ENCODE measurements around the gene SOX6.
A peak's percentile ranks its signal among the peaks of the same experiment; 100 is the strongest.

Gene SOX6

DNA sequence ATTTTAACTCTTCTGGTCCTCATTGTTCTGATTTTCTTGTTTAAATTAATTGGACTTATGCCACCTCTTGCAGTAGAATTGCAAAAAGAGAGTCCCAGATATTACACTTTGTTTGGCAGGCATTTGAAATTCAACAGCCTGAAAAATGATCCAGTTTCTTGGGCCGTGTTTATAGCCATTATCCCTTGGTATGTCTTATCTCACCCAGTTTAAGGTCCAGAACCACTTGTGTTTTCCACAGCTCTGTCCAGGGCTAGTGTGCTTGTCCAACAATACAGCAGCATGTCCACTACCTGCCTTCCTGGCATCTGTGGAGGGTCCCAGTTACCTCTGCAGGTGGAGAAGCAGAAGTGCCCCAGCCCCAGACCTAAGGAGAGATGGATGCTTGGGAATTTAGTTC, 397.4 kb downstream of the SOX6 start:
- no peak for DNase-seq (ENCODE audit: low spot score)

GRCh38 chr11:15957234-15957633, 399.1 kb downstream of the SOX6 start:
- no peak for DNase-seq (ENCODE audit: low spot score)

- no peak for DNase-seq (ENCODE audit: low spot score)
Observed at GRCh38 chr11:15956302-15956701, 400.0 kb downstream of the SOX6 start.

DNA sequence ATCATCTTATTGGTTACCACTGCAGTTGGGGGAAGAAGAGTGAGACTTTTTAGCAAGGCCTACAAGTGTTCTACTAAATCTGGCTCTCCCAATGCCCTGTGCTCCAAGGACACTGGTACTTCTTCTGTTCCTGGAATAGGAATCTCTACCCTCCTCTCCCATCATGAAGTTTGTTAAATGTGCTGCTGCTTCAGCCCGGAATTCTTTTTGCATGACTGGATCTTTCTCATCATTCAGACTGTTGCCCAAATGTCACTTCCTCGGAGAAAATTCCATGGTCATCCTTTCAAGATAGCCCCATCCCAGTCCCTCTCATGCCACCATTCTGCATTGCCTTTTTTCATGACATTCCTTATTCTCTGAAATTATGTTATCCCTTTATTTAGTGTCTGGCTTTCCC, 400.8 kb downstream of the SOX6 start:
- DNase-seq (ENCODE audit: low spot score): no peak

- no peak for DNase-seq (ENCODE audit: low spot score)
Observed at GRCh38 chr11:15947681-15948648, 408.4 kb downstream of the SOX6 start.

GRCh38 chr11:15945726-15946125, 410.6 kb downstream of the SOX6 start:
- no peak for DNase-seq (ENCODE audit: low spot score)

GRCh38 chr11:15944460-15944859, 411.9 kb downstream of the SOX6 start:
- DNase-seq (ENCODE audit: low spot score): no peak

GRCh38 chr11:15943418-15944197, 412.7 kb downstream of the SOX6 start:
- no peak for DNase-seq (ENCODE audit: low spot score)

GRCh38 chr11:15942936-15943335, 413.4 kb downstream of the SOX6 start:
- DNase-seq (ENCODE audit: low spot score): no peak

DNA sequence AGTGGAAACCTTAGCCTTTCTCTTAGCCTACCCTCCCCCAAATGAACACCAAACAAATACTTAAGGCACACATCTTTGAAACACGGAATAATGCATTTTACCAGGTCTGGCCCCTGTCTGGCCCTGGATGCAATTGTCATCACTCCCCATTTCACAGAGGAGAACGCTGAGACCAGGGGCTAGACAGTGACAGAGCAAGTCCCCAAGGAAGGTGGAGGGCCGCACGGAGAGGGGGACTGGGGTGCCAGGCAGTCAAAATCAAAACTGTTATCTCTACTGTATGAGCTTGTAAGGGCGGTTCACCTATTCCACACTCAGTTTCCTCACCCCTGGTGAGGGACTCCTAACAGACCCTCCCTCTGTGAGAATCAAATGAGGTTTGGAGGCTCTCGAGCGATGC, 414.2 kb downstream of the SOX6 start:
- no peak for DNase-seq (ENCODE audit: low spot score)

DNA sequence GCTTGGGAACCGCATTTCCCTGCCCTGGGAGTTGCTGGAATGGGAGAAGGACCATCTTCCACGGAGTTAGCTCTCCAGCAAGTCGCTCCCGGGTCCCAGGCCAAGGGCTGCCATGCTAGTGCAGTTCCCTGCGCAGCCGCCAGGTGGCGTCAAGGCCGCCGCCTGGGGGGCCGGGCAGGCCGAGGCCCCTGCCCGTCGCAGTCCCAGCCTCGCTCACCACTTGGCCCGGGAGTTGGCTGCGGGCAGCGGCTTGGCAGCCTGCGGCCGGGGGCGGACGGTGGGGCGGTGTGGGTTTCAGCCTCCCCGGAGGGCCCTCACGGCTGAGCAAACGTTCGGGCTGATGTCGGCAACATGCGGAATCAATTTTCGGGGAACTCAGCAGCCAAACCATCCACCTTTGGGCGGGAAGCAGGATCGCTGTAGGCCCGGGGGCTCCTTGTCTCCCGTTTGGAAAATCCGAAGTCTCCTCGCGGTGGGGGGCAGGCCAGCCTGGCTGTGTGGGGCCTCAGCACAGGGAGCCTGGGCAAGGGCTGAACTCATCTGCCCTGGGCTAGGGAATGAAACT, 415.1 kb downstream of the SOX6 start:
- DNase-seq (ENCODE audit: low spot score): peak; percentile 36

GRCh38 chr11:15940462-15941205, 415.7 kb downstream of the SOX6 start:
- no peak for DNase-seq (ENCODE audit: low spot score)

DNA sequence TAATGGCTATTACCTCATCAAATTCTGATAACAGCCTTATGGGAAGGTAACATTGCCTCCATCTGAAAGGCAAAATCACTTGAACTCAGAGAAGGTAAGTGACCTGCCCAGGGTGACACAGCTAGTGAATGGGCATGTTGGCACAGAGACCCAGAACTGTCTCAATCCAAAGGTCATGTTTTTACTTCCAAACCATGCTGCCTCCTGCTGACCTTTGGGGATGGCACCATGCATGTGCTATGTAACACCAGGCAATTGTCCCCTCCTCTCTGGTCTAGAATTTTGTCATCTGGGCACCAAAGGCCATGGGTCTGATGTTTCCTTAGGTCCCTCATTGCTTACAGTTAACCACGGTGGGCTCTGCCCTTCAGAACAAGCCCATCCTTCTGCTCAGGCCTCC, 417.4 kb downstream of the SOX6 start:
- no peak for DNase-seq (ENCODE audit: low spot score)

DNA sequence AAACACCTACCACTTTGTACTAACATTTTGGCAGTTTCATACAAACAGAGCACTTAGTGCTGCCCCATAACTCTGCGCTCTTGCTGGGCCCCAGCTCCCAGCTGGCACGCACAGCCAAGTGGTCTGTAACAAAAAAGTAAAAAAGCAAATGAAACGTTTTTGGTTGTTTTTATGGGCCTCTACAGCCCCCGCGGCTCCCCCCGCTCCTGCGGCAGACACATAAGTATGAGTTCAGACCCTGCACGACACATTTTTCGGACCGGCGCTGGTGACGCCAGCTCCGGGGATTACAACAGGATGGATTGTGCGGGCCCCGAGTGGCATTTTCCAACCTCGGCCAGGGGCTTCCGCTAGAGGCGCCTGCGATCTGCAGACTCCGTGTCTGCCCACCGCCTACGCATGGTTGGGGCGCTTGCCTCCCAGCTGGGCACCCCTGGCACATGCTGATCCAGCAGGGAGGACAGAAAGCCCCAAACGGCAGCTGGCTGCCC, 418.2 kb downstream of the SOX6 start:
- DNase-seq (ENCODE audit: low spot score): no peak

DNA sequence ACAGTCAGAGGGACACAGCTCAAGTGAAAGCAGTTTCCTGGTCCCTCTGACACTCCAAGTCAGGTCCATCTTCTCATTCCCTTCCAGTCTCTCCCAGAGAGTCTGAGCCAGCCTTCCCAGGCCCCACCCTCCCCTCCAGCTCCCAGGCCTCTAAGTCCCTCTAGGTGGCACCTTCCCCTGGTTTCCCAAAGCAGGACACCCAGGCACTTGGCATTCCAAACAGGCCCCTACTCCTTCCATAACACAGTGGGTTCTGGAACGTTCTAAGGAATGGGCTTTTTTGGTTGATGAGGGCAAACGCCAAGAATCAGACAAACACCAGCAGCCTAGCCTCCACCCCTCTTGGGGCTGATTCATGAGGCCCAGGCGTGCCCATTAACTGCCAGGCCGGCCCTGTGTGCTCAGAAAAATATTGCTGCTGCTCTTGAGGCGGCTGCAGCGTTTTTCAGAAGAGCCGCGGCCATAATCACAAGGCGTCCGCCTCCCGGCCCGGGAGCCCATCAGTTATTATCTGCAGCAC, 418.7 kb downstream of the SOX6 start:
- no peak for DNase-seq (ENCODE audit: low spot score)

- no peak for DNase-seq (ENCODE audit: low spot score)
Observed at GRCh38 chr11:15936011-15936410, 420.3 kb downstream of the SOX6 start.

GRCh38 chr11:15935373-15935772, 421.0 kb downstream of the SOX6 start:
- no peak for DNase-seq (ENCODE audit: low spot score)

DNA sequence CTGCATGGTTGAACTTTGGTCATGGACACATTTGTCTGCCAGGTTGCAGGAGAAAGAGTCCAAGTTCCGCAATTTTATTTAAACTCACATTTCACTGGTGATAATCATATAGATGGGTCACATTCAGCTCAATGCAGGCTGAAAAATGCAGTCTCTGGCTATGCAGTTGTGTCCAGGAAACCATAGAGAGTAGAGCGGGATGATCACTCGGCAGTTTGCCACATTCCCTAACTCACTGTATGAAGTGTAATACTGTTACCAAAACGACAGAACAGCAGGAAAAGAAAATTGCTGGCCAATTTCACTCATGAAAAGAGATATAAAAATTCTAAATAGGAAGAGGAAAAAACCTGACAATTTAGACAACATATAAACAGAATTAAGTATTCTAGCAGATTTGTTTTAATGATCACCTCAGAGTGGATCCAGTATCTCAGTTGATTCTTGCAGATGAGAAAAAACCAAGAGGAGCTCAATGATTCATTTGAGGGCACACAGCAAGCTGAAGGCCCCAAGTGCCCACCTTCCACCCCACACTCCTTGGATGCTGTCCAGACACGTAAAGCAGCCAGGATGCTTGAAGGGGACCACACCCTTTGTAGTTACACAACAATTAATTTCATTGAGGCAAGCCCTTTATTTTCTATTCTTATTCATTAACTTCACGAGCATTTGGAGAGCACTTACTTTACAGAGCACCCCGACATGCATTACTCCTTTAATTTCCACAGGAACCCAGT, 422.3 kb downstream of the SOX6 start:
- no peak for DNase-seq (ENCODE audit: low spot score)

DNA sequence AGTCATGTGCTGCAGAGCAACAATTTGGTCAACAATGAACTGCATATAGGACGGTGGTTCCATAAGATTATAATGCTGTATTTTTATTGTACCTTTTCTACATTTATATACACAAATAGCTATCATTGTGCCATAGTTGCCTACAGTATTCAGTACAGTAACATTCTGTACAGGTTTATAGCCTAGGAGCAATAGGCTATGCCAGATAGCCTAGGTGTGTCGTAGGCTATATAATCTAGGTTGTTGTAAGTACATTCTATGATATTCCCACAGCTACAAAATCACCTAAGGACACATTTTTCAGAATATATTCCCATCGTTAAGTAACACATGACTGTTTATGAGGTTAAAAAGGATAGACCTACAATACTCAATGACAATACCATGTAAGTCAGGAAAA, 423.9 kb downstream of the SOX6 start:
- DNase-seq (ENCODE audit: low spot score): no peak

GRCh38 chr11:15931497-15931896, 424.8 kb downstream of the SOX6 start:
- no peak for DNase-seq (ENCODE audit: low spot score)

DNA sequence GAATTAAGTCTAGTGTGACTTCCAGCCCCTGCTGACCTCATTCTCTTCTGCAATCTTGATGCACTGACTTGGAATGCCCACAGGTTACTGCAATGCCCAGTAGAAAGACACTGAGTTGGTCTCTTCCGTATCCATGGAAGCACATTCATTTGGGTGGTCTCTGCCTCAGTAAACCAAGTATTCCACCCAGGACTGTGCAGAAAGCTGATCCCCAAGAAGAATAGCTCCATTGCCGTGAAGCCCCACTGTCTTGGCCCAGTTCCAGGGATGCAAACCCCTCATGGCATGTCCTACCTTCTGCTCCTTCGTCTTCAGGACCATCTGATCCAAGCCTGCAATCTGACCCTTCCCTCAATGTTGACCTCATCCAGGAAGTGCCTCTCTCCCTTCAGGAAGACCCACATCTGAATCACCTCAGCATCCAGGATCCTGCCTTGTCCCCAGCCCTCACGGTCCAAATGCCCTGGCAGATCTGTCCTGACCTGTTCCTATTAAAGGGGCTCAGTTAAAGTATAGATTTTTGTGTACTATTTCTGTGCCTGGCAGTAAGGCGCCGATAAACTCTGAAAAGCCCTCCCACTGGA, 425.8 kb downstream of the SOX6 start:
- DNase-seq (ENCODE audit: low spot score): no peak

All from D341Med (cell line).